Non-pigmented ciliary epithelial cell (primary cell): ENCODE data around the gene MSANTD4.
"Not testable (repeated sequence)": the region's sequence is repeated elsewhere in the genome, so short reads cannot be mapped to it uniquely, and the experiment has no call there.

Experiments
- DNase-seq: peaks from one replicate; pipeline ENCODE4 v3.0.0-alpha.2; 2010; ENCODE audit warnings: low read depth

The MSANTD4 gene

DNA sequence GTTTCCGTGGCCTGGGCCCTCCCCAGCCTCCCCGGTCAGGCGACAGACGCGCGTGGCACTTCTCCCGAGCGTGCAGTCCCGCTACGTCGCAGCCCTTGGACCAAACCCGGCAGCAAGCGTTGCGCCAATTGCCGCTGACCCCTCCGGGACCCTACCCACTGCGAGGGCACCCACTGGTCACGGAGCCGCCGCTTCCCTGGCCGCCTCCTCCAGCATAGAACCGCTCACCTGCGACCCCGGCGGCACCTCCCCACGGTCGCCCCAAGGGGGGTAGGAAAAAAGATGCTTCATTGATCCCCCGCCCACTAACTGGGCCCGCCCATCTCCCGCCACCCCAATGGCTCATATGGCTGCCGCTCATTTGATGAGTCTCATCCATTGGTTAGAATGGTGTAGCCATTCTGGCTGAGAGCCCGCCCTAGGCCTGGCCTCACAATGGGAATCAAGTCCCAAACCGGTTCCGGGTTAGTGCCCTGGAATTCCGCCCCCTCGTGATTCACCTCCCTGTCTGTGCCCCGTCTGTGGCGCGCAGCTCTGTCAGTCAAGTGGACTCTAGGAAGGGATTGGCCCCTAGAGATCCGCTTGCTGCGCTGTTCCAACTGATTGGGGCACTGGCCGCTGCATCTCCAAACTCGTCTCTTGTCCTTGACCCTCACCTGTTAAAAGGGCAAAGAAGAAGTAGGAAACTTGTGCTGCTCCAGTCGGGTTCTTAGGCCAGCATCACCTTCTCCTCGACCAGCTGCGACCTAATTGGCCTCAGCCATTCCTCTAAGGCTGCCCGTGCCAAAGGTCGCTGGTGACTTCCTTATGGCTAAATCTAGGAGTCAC, at the start of gene MSANTD4:
Gene MSANTD4 (minus strand): TSS at position 274 of the 828 bp plus-strand sequence. CDS start 11,323 bp downstream, outside the sequence.
- DNase-seq: peak; percentile 98

DNA sequence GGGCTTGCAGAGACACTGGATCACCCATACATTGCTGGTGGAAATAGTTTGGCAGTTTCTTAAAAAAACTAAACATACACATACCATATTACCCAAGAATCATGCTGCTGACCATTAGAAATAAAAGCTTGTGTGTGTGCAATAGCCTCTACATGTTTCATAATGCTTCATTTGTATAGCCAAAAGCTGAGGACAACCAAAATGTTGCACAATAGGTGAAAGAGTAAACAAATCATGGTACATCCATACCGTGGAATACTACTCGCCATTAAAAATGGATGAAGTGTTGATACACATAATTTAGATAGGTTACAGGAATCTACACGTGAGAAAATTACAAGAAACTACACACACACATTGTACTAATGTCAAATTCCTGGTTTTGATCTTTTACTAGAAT, 48.6 kb upstream of the MSANTD4 start:
- no peak for DNase-seq

DNA sequence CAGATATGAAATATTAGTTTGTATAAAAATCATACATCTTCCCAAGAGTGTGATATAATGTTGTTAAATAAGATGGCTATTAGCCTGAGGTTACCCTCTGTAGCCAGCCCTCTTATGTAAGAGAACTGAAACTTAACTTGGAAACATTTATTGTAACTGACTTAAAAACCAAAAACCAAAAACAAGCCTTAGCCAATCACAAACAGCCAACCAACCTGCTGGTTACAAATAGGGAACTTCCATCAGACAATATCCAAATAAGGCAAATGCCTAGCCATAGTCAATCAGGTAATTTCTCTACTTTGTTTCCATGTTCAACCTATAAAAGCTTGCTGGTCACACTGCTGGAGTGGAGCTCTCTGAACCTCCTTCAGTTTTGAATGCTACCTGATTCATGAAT, 41.0 kb upstream of the MSANTD4 start:
- no peak for DNase-seq

DNA sequence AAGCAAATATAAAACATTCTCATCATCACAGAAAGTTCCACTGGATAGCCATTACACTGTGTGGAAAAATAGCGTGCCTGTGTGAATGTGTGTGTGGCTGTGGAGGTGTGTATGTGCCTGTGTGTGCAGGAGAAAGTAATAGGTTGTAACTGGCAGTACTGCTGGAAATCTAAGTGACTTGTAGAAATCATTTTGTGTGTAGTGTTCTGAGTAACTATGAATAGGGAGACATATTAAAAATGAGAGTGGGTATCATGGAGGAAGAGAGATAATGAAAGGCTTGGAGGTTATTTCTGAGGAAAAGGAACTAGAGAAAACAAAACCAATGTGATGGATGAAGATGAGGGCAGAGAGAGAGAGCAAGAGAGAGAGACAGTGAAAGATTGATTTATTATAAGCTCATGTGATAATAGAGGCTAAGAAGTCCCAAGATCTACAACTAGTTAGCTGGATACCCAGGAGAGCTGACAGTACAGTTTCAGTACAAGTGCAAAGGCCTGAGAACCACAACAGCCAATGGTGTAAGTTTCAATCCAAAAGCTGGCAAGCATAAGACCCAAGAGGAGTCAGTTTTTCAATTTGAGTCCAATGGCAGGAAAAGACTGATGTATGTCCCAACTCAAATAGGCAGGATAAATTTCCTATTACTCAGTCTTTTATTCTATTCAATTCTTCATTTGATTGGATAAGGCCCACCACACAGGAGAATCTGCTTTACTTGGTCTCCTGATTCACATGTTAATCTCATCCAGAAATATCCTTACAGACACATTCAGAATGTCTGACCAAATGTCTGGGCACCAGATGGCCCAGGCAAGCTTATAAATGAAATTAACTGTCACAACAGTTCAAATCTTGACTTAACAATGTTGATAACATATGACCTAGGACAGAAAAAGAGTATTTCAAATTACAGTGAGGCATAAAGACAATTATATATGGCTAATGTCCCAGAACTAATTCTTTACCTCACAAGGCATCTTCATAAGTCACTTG, 40.2 kb upstream of the MSANTD4 start:
- no peak for DNase-seq

DNA sequence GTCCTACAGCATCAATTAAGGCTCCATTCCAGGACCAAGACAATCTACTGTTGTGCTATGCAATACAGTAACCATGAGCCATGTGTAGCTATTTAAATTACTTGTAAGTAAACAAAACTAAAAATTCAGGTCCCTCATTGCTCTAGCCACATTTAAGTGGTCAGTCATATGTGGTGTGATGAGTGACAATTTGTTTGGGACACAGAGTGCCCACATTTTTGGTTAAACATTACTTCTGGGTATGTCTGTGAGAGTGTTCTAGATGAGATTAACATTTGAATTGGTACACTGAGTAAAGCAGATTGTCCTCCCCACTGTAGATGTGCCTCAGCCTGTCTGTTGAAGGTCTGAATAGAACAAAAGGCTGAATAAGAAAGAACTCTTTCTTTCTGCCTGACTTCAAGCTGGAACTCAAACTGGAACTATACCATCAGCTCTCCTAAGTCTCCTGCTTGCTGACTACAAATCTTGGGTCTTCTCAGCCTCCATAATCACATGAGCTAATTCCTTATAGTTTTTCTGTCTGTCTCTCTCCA, 39.3 kb upstream of the MSANTD4 start:
- no peak for DNase-seq

DNA sequence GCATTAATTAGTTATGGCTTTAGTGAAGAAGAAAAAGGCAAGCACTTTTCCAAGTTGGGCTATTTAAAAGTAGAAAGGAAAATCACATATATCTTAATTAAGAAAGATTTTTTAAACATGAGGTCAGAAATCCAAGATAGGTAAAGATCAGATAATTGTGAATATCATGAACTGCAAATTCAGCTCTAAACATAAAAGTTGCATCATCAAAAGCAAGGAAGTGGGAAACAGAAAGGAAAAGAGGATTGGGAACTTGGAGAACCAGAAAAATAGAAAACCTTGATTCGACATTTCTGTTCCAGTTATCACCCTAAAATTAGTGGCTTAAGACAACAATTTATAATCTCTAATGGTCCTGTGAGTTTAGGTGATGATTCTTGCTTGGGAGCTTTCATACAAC, 37.6 kb upstream of the MSANTD4 start:
- no peak for DNase-seq

DNA sequence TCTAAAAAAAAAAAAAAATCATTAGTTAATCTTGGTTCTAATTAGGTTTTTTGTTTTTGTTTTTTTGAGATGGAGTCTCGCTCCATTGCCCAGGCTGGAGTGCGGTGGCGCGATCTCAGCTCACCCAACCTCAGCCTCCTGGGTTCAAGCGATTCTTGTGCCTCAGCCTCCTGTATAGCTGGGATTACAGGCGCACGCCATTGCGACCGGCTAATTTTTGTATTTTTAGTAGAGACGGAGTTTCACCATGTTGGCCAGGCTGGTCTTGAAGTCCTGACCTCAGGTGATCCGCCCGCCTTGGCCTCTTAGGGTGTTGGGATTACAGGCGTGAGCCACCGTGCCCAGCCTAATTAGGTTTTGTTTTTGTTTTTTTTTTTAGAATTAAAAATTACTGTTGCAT, 36.3 kb upstream of the MSANTD4 start:
- not testable (repeated sequence) for DNase-seq

DNA sequence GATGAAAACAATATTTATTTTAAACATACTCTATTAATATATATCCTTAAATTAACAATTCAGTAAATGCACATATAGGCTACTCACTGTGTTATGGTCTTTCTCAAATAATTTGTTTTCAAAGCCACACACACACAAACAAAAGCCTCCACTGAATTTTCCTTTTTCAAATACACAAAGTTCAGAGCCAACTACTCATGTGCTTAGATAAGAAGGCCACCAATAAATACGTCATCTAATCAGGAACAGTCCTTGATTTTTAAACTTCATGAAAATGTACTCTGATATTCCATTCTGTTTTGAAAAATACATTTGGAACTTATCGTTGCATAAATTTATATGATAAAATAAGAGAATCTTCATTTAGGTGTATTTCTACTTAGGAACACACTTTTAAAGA, 29.1 kb upstream of the MSANTD4 start:
- no peak for DNase-seq

DNA sequence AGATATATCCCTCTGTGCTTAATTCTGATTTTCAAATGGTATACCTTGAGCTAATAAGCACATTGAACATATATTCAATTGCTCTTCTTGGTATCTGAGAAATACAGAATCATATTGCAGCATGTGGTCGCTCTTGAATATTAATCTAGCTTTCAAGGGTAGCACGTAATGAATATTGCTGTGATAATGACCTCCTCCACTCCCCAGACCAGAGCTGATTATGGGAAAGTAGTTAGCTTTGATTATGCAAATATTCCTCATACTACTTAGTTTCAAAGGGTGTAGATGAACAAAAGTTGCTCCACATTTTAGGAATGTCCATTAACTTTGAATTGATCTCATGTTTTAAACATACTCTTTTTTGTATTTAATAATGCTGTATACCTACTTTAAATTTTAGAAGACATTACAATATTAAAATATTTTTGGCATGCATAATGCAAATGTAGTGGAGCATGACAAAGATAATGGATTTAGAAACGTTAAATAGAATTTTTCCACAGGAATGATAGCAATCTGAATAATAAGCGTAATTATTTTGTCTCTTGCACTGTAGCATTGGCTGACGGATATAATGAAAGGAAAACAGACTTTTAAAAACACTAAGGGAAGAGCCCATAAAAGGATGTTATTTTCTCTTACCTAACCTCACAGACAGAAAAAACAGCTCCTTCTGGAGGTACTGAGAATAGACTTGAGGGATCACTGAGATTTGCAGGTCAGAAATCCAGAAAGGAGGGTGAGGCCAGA, 27.9 kb upstream of the MSANTD4 start:
- no peak for DNase-seq

DNA sequence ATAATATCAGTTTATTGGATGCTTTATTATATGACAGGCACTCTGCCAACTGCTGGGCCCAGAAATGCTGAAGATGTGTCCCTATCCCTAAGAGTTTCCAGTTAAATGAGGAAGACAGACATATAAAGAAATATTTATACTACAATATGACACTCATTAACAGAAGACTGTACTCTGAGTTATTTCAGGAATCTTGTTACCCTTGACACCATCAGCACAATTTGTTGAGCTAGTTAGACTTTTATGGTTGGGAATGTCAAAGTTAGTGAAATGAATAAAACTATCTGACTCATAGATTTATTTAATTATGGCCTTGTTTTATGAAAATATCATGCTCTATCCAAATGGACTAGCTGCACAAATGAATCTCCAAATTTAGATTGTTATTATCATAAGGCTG, 25.6 kb upstream of the MSANTD4 start:
- no peak for DNase-seq

DNA sequence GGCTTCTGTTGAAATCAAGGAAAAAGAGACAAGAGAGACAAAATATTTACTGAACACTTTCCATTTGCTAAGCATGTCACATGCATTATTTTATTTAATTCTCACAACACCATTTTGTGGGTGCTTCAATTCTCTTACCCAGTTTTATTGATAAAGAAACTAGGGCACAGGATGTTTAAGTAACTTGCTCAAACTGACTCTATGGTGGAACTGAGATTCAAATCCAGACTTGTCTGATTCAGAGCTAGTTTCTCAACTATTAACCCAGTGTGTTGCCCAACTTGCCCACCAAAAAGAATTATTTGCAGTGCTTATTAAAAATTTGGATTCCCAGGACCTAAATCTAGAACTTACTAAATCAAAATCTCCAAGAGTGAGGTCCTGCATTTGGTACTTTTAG, 21.5 kb upstream of the MSANTD4 start:
- no peak for DNase-seq

DNA sequence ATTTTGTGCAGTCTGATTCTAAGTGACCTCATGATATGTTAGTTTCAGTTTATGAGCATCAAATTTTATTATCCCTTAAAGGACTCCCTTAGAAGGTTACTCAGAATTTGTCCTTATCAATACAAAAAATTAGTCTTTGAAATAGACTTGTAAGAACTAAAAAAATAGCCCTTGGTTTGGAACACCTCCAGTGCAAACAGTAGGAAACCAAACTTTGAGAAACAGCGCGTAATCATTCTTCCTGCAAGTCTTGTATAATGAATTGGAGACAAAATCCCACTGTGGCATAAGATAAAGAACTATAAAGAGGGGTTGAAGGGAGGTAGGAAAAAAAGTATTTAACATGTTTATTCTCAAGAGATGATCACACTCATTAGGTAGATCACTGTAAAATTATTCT, 10.8 kb upstream of the MSANTD4 start:
- no peak for DNase-seq

DNA sequence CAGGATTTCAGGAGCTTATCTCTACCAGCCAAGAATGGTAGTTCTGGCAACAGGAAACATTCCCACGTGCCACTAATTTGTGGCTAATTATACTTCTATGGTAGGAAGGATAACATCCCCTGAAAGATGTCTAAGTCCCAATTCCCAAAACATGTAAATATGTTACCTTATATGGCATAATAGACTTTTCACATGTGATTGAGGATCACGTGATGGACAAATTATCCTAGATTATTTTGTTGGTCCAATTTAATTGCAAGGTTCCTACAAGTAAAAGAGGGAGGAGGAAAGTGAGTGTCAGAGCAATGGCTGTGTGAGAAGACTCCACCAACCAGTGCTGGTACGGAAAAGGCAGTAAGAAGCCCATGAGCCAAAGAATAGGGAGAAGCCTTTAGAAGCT, 9.9 kb upstream of the MSANTD4 start:
- DNase-seq: no peak

DNA sequence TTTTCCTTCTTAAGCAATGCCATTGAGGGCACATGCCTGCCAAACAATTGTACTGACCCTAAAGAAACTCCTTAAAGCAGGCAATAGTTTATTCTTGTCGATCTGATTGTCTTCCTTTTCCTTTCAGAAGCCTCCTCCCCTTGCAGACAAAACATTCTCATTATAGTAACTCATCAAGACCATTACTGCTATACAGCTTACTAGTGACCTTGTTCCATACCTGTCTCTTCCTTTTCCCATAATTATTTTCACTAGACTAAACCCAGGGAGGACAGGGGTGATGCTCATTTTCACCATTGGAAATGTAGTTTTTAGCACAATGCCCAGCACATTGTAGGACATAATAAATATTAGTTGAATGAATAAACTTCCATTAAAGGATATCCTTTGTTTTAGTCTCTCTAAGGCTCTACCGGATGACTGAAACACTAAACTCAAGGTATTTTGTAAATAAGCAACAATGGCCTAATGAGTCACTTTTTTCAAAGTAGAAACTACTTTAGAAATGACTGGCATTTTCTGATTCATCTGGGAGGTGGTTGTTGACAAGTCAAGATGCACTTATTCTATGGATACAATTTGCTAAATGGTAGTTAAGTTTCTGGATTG, 9.3 kb upstream of the MSANTD4 start:
- no peak for DNase-seq

DNA sequence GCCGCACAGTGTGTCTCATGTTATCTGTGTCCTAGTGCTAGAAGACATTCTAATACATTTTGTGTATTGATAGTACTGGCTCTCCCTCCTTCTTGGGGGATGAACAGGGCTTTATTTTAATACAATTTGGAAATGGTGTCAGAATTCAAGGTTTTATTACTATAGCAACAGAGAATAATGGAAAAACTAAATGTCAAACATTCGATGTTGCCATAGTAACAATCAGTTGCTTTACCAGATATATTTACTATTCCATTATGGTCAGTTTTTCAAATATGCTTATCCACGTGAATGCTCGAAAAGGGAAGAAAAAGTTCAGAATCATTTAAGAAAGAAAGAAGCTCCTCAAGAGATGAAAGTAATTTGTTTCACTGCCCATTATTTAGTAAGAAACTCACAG, 8.6 kb upstream of the MSANTD4 start:
- no peak for DNase-seq

DNA sequence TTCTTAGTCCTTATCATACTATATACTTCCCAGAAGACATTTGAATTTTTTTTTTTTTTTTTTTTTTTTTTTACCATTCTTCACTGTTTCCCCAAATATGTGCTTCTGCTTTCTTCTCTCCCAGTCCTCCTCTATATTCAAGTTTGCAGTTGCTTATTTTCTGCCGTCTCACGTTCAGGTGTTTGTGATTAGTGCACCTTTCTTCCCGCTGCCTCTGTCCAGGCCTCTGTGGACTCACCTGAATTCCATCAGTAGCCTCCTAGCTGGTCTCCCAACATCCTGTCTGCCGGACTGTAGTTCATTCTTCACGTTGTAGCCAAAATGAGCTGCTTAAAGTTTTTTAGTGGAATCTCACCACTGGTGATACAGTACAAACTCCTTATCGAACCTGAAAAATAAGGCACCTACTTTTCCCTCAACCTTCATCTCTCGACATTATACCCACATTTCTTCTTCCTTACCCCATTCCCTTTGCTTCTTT, 795 bp upstream of the MSANTD4 start:
- no peak for DNase-seq

DNA sequence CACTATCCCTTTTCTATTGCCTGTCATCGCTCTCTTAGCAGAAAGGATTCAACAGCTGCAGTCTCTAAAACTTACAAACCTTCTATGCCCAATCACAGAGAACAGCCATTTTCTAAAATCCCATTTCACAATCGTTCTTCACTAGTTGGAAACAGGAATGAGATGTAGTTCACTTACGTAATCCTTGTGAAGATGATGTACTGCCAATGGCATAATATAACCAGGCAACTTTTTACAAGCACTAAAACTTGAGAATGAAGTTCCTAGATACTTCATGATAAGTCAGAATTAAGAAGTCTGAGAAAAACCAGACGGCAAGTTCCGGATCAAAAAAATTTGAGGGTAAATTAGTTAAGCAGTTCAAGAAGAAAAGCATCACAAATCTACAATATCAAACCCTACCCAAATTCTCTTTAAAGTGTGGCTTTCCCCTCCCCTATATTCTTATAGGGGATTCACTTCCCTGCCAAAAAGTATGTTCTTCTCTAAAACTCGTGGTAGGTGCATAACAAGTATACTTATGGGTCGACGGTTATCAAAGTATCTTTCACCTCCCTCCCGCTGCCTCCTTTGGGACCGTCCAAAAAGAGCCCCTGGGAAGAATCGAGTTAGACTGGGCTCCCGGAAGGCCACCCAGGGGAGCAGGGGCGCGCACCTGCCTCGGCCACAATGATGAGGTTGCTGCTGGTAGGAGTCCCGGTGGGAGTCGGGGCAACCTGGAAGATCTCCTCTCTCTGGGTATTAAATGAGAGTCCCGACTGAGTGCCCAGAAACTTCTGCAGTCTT, 666 bp downstream of the MSANTD4 start:
- DNase-seq: no peak

DNA sequence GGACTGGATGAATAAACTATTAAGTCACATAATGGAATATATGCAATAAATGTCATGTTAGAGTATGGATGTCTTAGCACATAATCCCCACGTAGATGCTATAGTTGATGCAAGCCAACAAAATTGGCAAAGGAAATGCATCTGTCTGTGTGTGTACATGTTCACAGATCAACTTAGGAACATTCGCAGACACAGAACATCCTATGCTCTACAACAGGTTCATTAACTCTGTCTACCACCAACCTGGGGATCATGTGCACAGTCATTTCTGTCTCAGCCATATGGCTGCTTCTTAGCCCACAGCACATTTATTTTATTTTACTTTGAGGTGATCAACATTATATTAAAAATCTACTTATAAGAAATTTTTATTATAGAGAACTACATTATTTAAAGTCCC, 4.9 kb downstream of the MSANTD4 start:
- DNase-seq: no peak

DNA sequence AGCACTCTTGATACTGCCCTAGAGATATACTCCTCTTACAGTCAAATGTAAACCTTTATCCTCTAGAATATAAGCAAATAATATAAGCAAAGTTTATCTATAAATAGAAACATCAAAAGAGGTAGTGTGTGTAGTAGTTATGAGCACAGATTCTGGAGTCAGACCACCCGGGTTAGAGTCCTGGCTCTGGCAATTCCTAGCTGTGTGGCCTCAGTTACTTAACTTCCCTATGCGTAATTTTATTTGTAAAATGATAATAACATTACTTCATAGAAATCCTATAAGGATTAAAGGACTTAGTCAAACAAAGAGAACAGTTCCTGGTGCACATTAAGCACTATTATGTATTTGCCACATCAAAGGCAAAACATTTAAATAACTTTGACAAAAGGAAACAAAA, 7.0 kb downstream of the MSANTD4 start:
- no peak for DNase-seq

DNA sequence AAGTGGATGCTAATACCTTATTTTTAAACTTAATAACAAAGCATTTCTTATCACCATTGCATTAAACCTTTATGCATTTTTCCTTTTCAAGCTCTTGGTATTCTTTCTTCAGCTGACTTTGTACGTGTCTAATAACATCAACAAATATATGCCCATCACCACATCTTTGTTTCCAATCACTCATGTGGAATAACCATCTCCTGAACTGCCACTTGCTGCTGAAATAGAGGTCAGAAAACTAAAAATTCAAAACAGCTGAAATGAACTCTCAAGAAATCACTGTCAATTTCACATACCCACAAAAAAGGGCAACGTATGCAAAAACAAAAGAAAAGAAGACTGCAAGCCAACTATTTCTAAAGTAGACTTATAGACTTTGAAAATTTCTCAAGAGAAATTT, 7.4 kb downstream of the MSANTD4 start:
- DNase-seq: no peak

DNA sequence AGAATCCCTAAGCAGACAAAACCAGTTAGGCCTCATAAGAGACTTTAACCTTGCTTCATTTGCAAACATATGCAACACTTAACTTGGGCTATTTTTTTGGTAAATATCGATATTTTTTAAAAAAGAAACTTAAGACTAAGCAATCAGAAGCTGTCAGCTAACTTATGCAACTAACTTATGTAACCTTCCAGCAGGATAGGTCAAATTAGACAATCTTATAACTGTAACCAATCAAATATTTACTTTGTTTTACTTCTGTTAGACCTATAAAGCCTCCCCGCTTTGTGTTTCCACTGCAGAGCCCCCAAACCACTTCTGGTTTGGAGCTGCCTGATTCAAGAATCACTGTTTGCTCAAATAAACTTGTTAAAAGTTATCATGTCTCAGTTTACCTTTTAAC, 8.0 kb downstream of the MSANTD4 start:
- DNase-seq: no peak
